H9 (cell line): Measurements from ENCODE around the gene WDR20. TPM values are rescaled to one million over a fixed set of nuclear protein-coding genes. Genes with fewer than 3 reads are reported as not detected.
A peak's percentile ranks its signal among the peaks of the same experiment; 100 is the strongest.

Experiments
- DNase-seq: peaks from one replicate; pipeline ENCODE4 v3.0.0-alpha.2; 2017
- H2AFZ ChIP-seq: one replicate; pipeline ENCODE4 v1.6.1; 2013; ENCODE audit warnings: mild to moderate bottlenecking, low read length, control low read depth, moderate library complexity
- H2AK5ac ChIP-seq: 2 replicates; pipeline ENCODE4 v1.6.1; 2013; ENCODE audit warnings: low read length, control low read depth, mixed read lengths; ENCODE audit not compliant: insufficient read length
- H2BK120ac ChIP-seq: one replicate; pipeline ENCODE4 v1.6.1; 2013; ENCODE audit warnings: low read depth, mild to moderate bottlenecking, low read length, control low read depth, inconsistent platforms; ENCODE audit not compliant: poor library complexity, severe bottlenecking
- H2BK12ac ChIP-seq: 2 replicates; pipeline ENCODE4 v1.6.1; 2013; ENCODE audit warnings: low read length, control low read depth, mixed read lengths, low read depth; ENCODE audit not compliant: insufficient read length
- H2BK15ac ChIP-seq: 2 replicates; pipeline ENCODE4 v1.6.1; 2013; ENCODE audit warnings: low read depth, low read length, control low read depth
- H2BK20ac ChIP-seq: one replicate; pipeline ENCODE4 v1.6.1; 2013; ENCODE audit warnings: low read depth, mild to moderate bottlenecking, low read length, control low read depth, inconsistent platforms; ENCODE audit not compliant: poor library complexity, severe bottlenecking
- H2BK5ac ChIP-seq: 2 replicates; pipeline ENCODE4 v1.6.1; 2013; ENCODE audit warnings: low read length, control low read depth, mixed read lengths; ENCODE audit not compliant: insufficient read length
- H3K14ac ChIP-seq: 2 replicates; pipeline ENCODE4 v1.6.1; 2013; ENCODE audit warnings: low read length, control low read depth; ENCODE audit not compliant: insufficient read depth
- H3K18ac ChIP-seq: 2 replicates; pipeline ENCODE4 v1.6.1; 2013; ENCODE audit warnings: low read depth, mild to moderate bottlenecking, mixed read lengths, low read length, control low read depth; ENCODE audit not compliant: insufficient read length
- H3K23ac ChIP-seq: 2 replicates; pipeline ENCODE4 v1.6.1; 2013; ENCODE audit warnings: low read length, control low read depth, mixed read lengths, low read depth; ENCODE audit not compliant: insufficient read length
- H3K23me2 ChIP-seq: 2 replicates; pipeline ENCODE4 v1.6.1; 2013; ENCODE audit warnings: low read depth, mild to moderate bottlenecking, mixed read lengths, low read length, control low read depth; ENCODE audit not compliant: insufficient read length, poor library complexity, severe bottlenecking
- H3K27ac ChIP-seq: 2 replicates; pipeline ENCODE4 v1.5.1; 2013; ENCODE audit warnings: low read length, control low read depth, mixed read lengths, low read depth; ENCODE audit not compliant: insufficient read length
- H3K27me3 ChIP-seq: 2 replicates; pipeline ENCODE4 v1.6.1; 2013; ENCODE audit warnings: low read length, control low read depth, inconsistent platforms; ENCODE audit not compliant: insufficient read depth
- H3K4ac ChIP-seq: 2 replicates; pipeline ENCODE4 v1.6.1; 2013; ENCODE audit warnings: low read depth, mild to moderate bottlenecking, control low read depth, inconsistent platforms, low read length, moderate library complexity
- H3K4me1 ChIP-seq: 2 replicates; pipeline ENCODE4 v1.6.1; 2013; ENCODE audit warnings: low read length, control low read depth, inconsistent platforms; ENCODE audit not compliant: insufficient read depth
- H3K4me2 ChIP-seq: 2 replicates; pipeline ENCODE4 v1.6.1; 2013; ENCODE audit warnings: low read length, control low read depth, mixed read lengths; ENCODE audit not compliant: insufficient read length, insufficient read depth
- H3K56ac ChIP-seq: 2 replicates; pipeline ENCODE4 v1.6.1; 2013; ENCODE audit warnings: low read depth, mild to moderate bottlenecking, mixed read lengths, low read length, control low read depth; ENCODE audit not compliant: insufficient read length
- H3K79me1 ChIP-seq: 2 replicates; pipeline ENCODE4 v1.6.1; 2013; ENCODE audit warnings: low read depth, mild to moderate bottlenecking, moderate library complexity, low read length, control low read depth, inconsistent platforms; ENCODE audit not compliant: insufficient read depth, poor library complexity, severe bottlenecking
- H3K79me2 ChIP-seq: 2 replicates; pipeline ENCODE4 v1.6.1; 2013; ENCODE audit warnings: low read length, control low read depth, inconsistent platforms; ENCODE audit not compliant: insufficient read depth
- H3K9ac ChIP-seq: 2 replicates; pipeline ENCODE4 v1.6.1; 2013; ENCODE audit warnings: low read length, control low read depth, mixed read lengths; ENCODE audit not compliant: insufficient read length; ENCODE audit errors: extremely low read depth
- H3K9me3 ChIP-seq: one replicate; pipeline ENCODE4 v1.6.1; 2013; ENCODE audit warnings: low read depth, low read length, inconsistent platforms; ENCODE audit not compliant: control insufficient read depth
- H3T11ph ChIP-seq: one replicate; pipeline ENCODE4 v1.6.1; 2013; ENCODE audit warnings: mild to moderate bottlenecking, low read length, control low read depth, inconsistent platforms
- H4K20me1 ChIP-seq: one replicate; pipeline ENCODE4 v1.6.1; 2013; ENCODE audit not compliant: control insufficient read depth, insufficient read length, insufficient read depth
- H4K5ac ChIP-seq: 2 replicates; pipeline ENCODE4 v1.6.1; 2013; ENCODE audit warnings: low read depth, mild to moderate bottlenecking, mixed read lengths, low read length, control low read depth; ENCODE audit not compliant: insufficient read length
- H4K8ac ChIP-seq: replicated peaks from 2 replicates; pipeline ENCODE4 v1.6.1; 2013; ENCODE audit warnings: low read length, control low read depth, mixed read lengths, low read depth; ENCODE audit not compliant: insufficient read length
- H4K91ac ChIP-seq: 2 replicates; pipeline ENCODE4 v1.6.1; 2013; ENCODE audit warnings: low read depth, mild to moderate bottlenecking, moderate library complexity, mixed read lengths, low read length, control low read depth; ENCODE audit not compliant: insufficient read length
- H3K27ac Mint-ChIP-seq, 3 experiments: 2 replicates in 2 of 3; 3 replicates in 1 of 3; pipeline ENCODE4 v1.8.0; 2020 to 2021; ENCODE audit warnings: mixed read lengths in 3 of 3, mild to moderate bottlenecking in 1 of 3, moderate library complexity in 1 of 3
- H3K27me3 Mint-ChIP-seq: 2 replicates; pipeline ENCODE4 v1.8.0; 2021; ENCODE audit warnings: low read depth, mild to moderate bottlenecking, moderate library complexity, mixed read lengths
- H3K36me3 Mint-ChIP-seq, 3 experiments: 2 replicates in 2 of 3; 3 replicates in 1 of 3; pipeline ENCODE4 v1.8.0; 2020 to 2021; ENCODE audit warnings: low read depth in 3 of 3, mixed read lengths in 3 of 3; ENCODE audit not compliant: insufficient read depth in 1 of 3
- H3K4me1 Mint-ChIP-seq, 2 experiments: 2 replicates each; pipeline ENCODE4 v1.8.0; 2020; ENCODE audit warnings: mixed read lengths in 2 of 2
- H3K4me3 Mint-ChIP-seq, 2 experiments: 2 replicates in 1 of 2; 3 replicates in 1 of 2; pipeline ENCODE4 v1.8.0; 2020 to 2021; ENCODE audit warnings: mild to moderate bottlenecking in 2 of 2, mixed read lengths in 2 of 2, moderate library complexity in 1 of 2
- H3K9me3 Mint-ChIP-seq, 2 experiments: 2 replicates in 1 of 2; 3 replicates in 1 of 2; pipeline ENCODE4 v1.8.0; 2020; ENCODE audit warnings: mild to moderate bottlenecking in 2 of 2, mixed read lengths in 2 of 2, moderate library complexity in 1 of 2
- WGBS: extraction: QIAGEN DNeasy Blood & Tissue Kit; methylation state at CpG from one replicate; pipeline ENCODE4 v1.1.7; 2013; ENCODE audit warnings: missing lambda C conversion rate, low lambda C conversion rate, mixed read lengths; ENCODE audit not compliant: insufficient read length; ENCODE audit errors: extremely low coverage; 5-methylcytosine and 5-hydroxymethylcytosine counted together
- total RNA-seq: library from RNA; stranded (reverse); gene quantifications from 2 replicates; pipeline ENCODE4 v1.2.1, GENCODE V29; 2021
- TF ChIP-seq, protein P1 (sequence below): fragments of 200-600 bp; sonication (generic); conservative IDR thresholded peaks from 3 replicates; pipeline ENCODE4 v1.8.0; 2021; ENCODE audit warnings: antibody characterized with exemption, mild to moderate bottlenecking

The WDR20 gene
- total RNA-seq, 1 experiment from 2014 or later, result 31.6 TPM

DNA sequence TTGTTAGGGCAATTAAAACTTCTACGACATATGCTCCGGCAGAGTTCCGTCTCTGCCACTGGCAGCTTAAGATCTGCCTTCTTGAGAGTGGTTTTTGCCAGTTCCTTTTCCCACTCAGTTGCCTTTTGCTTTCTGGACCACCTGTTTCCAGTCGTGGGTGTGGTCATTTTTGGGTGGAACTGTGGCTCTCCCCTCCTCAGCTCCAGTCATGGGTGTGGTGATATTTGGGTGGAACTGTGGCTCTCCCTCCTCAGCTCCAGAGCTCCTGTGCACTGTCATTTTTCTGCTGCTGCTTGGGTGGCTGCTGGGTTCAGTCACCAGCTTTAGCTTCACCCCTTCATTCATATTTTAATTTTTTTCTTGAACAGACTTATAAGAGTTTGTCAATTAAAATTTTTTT, 25.3 kb downstream of the WDR20 start:
- H3K9me3 Mint-ChIP-seq, result no peaks in the 10 kb centered on the region

More for the DNA sequence above, 25.3 kb downstream of the WDR20 start:
- H4K91ac ChIP-seq, result no peak overlapping the region
- no peak overlapping the region for H2BK5ac ChIP-seq
- H2AK5ac ChIP-seq, result no peak overlapping the region
- H3K4me1 ChIP-seq, result no peaks in the 10 kb centered on the region
- Mint-ChIP-seq H3K27ac (peak overlapping the region in 2 of 3 experiments; percentile 6 to 49; a peak in 2 of 7 replicates), H3K4me3 (no peak overlapping the region), H3K4me1 (peaks cover 3 to 7% of the 10 kb centered on the region in 2 experiments; a peak in 2 of 4 replicates), H3K27me3 (no peaks in the 10 kb centered on the region), H3K36me3 (peaks cover 0 to 5% (median 0%) of the 10 kb centered on the region in 3 experiments; a peak in 2 of 7 replicates)
- H3K18ac ChIP-seq, result no peak overlapping the region
- peaks cover 10% of the 10 kb centered on the region; the same call in 1 of the 2 replicates for H3K79me2 ChIP-seq
- no peak overlapping the region for H2BK12ac ChIP-seq
- no peak for DNase-seq
- H3K23ac ChIP-seq, result no peak overlapping the region
- H2AFZ ChIP-seq, result no peak overlapping the region
- TF ChIP-seq, protein P1, sequence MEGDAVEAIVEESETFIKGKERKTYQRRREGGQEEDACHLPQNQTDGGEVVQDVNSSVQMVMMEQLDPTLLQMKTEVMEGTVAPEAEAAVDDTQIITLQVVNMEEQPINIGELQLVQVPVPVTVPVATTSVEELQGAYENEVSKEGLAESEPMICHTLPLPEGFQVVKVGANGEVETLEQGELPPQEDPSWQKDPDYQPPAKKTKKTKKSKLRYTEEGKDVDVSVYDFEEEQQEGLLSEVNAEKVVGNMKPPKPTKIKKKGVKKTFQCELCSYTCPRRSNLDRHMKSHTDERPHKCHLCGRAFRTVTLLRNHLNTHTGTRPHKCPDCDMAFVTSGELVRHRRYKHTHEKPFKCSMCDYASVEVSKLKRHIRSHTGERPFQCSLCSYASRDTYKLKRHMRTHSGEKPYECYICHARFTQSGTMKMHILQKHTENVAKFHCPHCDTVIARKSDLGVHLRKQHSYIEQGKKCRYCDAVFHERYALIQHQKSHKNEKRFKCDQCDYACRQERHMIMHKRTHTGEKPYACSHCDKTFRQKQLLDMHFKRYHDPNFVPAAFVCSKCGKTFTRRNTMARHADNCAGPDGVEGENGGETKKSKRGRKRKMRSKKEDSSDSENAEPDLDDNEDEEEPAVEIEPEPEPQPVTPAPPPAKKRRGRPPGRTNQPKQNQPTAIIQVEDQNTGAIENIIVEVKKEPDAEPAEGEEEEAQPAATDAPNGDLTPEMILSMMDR, result no peak
- no CpG with 5 or more reads among the region's 4 CpGs for WGBS
- no peak overlapping the region for H3K56ac ChIP-seq
- H4K8ac ChIP-seq, result no peak overlapping the region
- H3K4me2 ChIP-seq, result no peak overlapping the region
- no peak overlapping the region for H3K27ac ChIP-seq
- H3K4ac ChIP-seq, result no peak overlapping the region
- H3K79me1 ChIP-seq, result peaks cover 17% of the 10 kb centered on the region
- H4K5ac ChIP-seq, result no peak overlapping the region
- no peak overlapping the region for H2BK120ac ChIP-seq
- no peaks in the 10 kb centered on the region for H4K20me1 ChIP-seq
- H3K9me3 ChIP-seq, result no peaks in the 10 kb centered on the region
- H2BK20ac ChIP-seq, result no peak overlapping the region
- H2BK15ac ChIP-seq, result no peak overlapping the region
- no peaks in the 10 kb centered on the region for H3K27me3 ChIP-seq
- no peak overlapping the region for H3K14ac ChIP-seq
- no peaks in the 10 kb centered on the region for H3K23me2 ChIP-seq
- H3K9ac ChIP-seq, result no peak overlapping the region
- H3T11ph ChIP-seq, result no peak overlapping the region
